Kidney epithelial cell (primary cell): ENCODE data around the gene GRHL3. TPM values are rescaled to one million over a fixed set of nuclear protein-coding genes. Genes with fewer than 3 reads are reported as not detected.

ENCODE experiments used
- DNase-seq: peaks from one replicate; pipeline ENCODE4 v3.0.0-alpha.2; 2010; ENCODE audit warnings: low read depth
- H3K27me3 ChIP-seq: 2 replicates; pipeline ENCODE4 v1.6.0; 2011; ENCODE audit warnings: low read length; ENCODE audit not compliant: control insufficient read depth, insufficient read depth
- H3K36me3 ChIP-seq: 2 replicates; pipeline ENCODE4 v1.5.1; 2011; ENCODE audit warnings: low read length; ENCODE audit not compliant: control insufficient read depth, insufficient read depth
- H3K4me3 ChIP-seq: 2 replicates; pipeline ENCODE4 v1.5.1; 2011; ENCODE audit warnings: low read depth, mild to moderate bottlenecking, control low read depth, low read length
- CTCF ChIP-seq: IDR thresholded peaks from 2 replicates; pipeline ENCODE4 v1.5.1; 2011; ENCODE audit warnings: mild to moderate bottlenecking, moderate library complexity, low read length, control low read depth, inconsistent platforms; ENCODE audit not compliant: insufficient read depth, poor library complexity, severe bottlenecking
- total RNA-seq: library from RNA; depleted of rRNA; stranded (reverse); fragments of >200 nt; gene quantifications from 2 replicates; pipeline ENCODE4 v1.2.3, GENCODE V29; 2015

Gene GRHL3
- total RNA-seq, 1 donor from 2014 or later, result 12.5 TPM

- peak; percentile 2 for TF ChIP-seq CTCF
- peak; percentile 77 for DNase-seq
- no peak overlapping the region for H3K4me3 ChIP-seq
- H3K36me3 ChIP-seq, result no peaks in the 10 kb centered on the region
- no peaks in the 10 kb centered on the region for H3K27me3 ChIP-seq
These were observed 24.3 kb upstream of the GRHL3 start for GRCh38 chr1:24294716-24295371.

GRCh38 chr1:24295535-24295934, 23.6 kb upstream of the GRHL3 start:
- no peaks in the 10 kb centered on the region for H3K36me3 ChIP-seq
- DNase-seq, result no peak
- no peak overlapping the region for H3K4me3 ChIP-seq
- TF ChIP-seq CTCF, result no peak
- no peaks in the 10 kb centered on the region for H3K27me3 ChIP-seq

GRCh38 chr1:24297187-24297851, 21.8 kb upstream of the GRHL3 start:
- Histone ChIP-seq H3K4me3 (no peak overlapping the region), H3K27me3 (peaks cover 3% of the 10 kb centered on the region), H3K36me3 (no peaks in the 10 kb centered on the region)
- DNase-seq, result no peak
- no peak for TF ChIP-seq CTCF

- H3K27me3 ChIP-seq, result peaks cover 3% of the 10 kb centered on the region
- no peak for DNase-seq
- H3K4me3 ChIP-seq, result no peak overlapping the region
- no peaks in the 10 kb centered on the region for H3K36me3 ChIP-seq
- TF ChIP-seq CTCF, result no peak
These were observed 21.3 kb upstream of the GRHL3 start for GRCh38 chr1:24297852-24298232.

GRCh38 chr1:24298606-24299005, 20.6 kb upstream of the GRHL3 start:
- DNase-seq, result no peak
- TF ChIP-seq CTCF, result no peak
- H3K27me3 ChIP-seq, result peaks cover 3% of the 10 kb centered on the region
- no peak overlapping the region for H3K4me3 ChIP-seq
- H3K36me3 ChIP-seq, result no peaks in the 10 kb centered on the region

GRCh38 chr1:24299901-24300300, 19.3 kb upstream of the GRHL3 start:
- Histone ChIP-seq H3K4me3 (no peak overlapping the region), H3K27me3 (peaks cover 3% of the 10 kb centered on the region), H3K36me3 (no peaks in the 10 kb centered on the region)
- no peak for TF ChIP-seq CTCF
- no peak for DNase-seq
